OCI-LY1 (cell line): ENCODE data around the gene TULP4.

ENCODE experiments used
- H2AFZ ChIP-seq: fragments of 200-600 bp; sonication (generic), shearing (Covaris generic); 2 replicates; pipeline ENCODE4 v1.6.0; 2014; ENCODE audit warnings: antibody characterized with exemption, mild to moderate bottlenecking, low read length
- H3F3A ChIP-seq: fragments of 200-600 bp; sonication (generic), shearing (Covaris generic); 2 replicates; pipeline ENCODE4 v1.6.0; 2014; ENCODE audit warnings: mild to moderate bottlenecking, antibody characterized with exemption, low read length, moderate library complexity; ENCODE audit not compliant: insufficient read depth
- H3K27ac ChIP-seq: fragments of 200-600 bp; sonication (generic); 2 replicates; pipeline ENCODE4 v1.5.1; 2014; ENCODE audit warnings: low read length, mixed run types, mild to moderate bottlenecking, low read depth; ENCODE audit not compliant: poor library complexity, severe bottlenecking
- H3K27me3 ChIP-seq: fragments of 200-600 bp; sonication (generic); 2 replicates; pipeline ENCODE4 v1.6.0; 2014; ENCODE audit warnings: antibody characterized with exemption, mild to moderate bottlenecking, low read length, moderate library complexity; ENCODE audit not compliant: insufficient read depth
- H3K36me3 ChIP-seq: fragments of 200-600 bp; sonication (generic); 2 replicates; pipeline ENCODE4 v1.6.1; 2014; ENCODE audit warnings: mild to moderate bottlenecking, antibody characterized with exemption, low read length, moderate library complexity, mixed read lengths; ENCODE audit not compliant: insufficient read depth
- H3K4me1 ChIP-seq: fragments of 200-600 bp; sonication (generic); 2 replicates; pipeline ENCODE4 v1.5.1; 2014; ENCODE audit warnings: mild to moderate bottlenecking, low read length, moderate library complexity; ENCODE audit not compliant: insufficient read depth, severe bottlenecking
- H3K4me2 ChIP-seq: fragments of 200-600 bp; sonication (generic), shearing (Covaris generic); 2 replicates; pipeline ENCODE4 v1.6.1; 2014; ENCODE audit warnings: low read length
- H3K4me3 ChIP-seq: fragments of 200-600 bp; sonication (generic); 2 replicates; pipeline ENCODE4 v1.5.1; 2014; ENCODE audit warnings: low read length, low read depth, mild to moderate bottlenecking, mixed read lengths; ENCODE audit not compliant: poor library complexity, severe bottlenecking
- H3K79me2 ChIP-seq: fragments of 200-600 bp; shearing (Covaris generic); 2 replicates; pipeline ENCODE4 v1.6.1; 2016; ENCODE audit warnings: mixed run types, low read length, mixed read lengths; ENCODE audit not compliant: insufficient read depth
- H3K9ac ChIP-seq: fragments of 200-600 bp; sonication (generic), shearing (Covaris generic); 2 replicates; pipeline ENCODE4 v1.6.1; 2014; ENCODE audit warnings: mild to moderate bottlenecking, low read length, mixed read lengths
- H3K9me2 ChIP-seq: fragments of 200-600 bp; sonication (generic), shearing (Covaris generic); 2 replicates; pipeline ENCODE4 v1.6.1; 2014; ENCODE audit warnings: low read depth, mild to moderate bottlenecking, low read length, mixed read lengths
- H3K9me3 ChIP-seq: fragments of 200-600 bp; shearing (Covaris generic); 2 replicates; pipeline ENCODE4 v1.6.1; 2014; ENCODE audit warnings: low read length, mixed read lengths
- H4K20me1 ChIP-seq: fragments of 200-600 bp; sonication (generic), shearing (Covaris generic); 2 replicates; pipeline ENCODE4 v1.6.0; 2016; ENCODE audit warnings: mild to moderate bottlenecking, low read length; ENCODE audit not compliant: insufficient read depth
- EZH2 ChIP-seq: fragments of 200-600 bp; sonication (generic), shearing (Covaris generic); IDR thresholded peaks from 2 replicates; pipeline ENCODE4 v1.8.0; 2017; ENCODE audit warnings: borderline replicate concordance, mixed run types, mild to moderate bottlenecking, antibody characterized with exemption, low read length, moderate library complexity, mixed read lengths
- TF ChIP-seq, protein P1 (sequence below): fragments of 200-600 bp; sonication (generic), shearing (Covaris generic); IDR thresholded peaks from 2 replicates; pipeline ENCODE4 v1.5.1; 2017; ENCODE audit warnings: mild to moderate bottlenecking, antibody characterized with exemption, low read length, moderate library complexity, mixed read lengths

Gene TULP4

DNA sequence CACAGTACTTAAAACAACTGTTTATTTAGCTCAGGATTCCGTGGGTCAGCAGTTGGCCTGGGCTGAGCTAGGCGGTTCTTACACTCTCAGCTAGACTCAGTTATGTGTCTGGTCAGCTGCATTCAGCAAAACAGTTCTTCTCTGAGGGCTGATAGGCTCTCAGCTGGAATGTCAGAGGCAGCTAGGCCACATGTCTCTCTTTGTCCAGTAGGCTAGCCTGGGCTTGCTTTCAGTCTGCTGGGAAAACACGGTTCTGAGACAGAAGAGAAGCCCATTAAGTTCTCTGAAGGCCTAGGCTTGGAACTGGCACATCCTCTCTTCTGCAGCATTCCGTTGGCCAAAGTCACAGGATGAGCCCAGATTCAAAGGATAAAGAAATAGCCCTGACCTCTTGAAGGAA lies 65.6 kb downstream of the TULP4 start:
- Histone ChIP-seq H4K20me1 (no peaks in the 10 kb centered on the region), H3K9me3 (no peaks in the 10 kb centered on the region), H3K79me2 (peaks cover 13% of the 10 kb centered on the region), H3K4me2 (no peak overlapping the region), H3K27ac (no peak overlapping the region), H3K9me2 (no peaks in the 10 kb centered on the region), H3K27me3 (no peaks in the 10 kb centered on the region), H2AFZ (no peak overlapping the region), H3K4me1 (peaks cover 42% of the 10 kb centered on the region), H3K4me3 (no peak overlapping the region), H3K9ac (no peak overlapping the region), H3K36me3 (no peaks in the 10 kb centered on the region), H3F3A (no peaks in the 10 kb centered on the region)
- TF ChIP-seq, protein P1, sequence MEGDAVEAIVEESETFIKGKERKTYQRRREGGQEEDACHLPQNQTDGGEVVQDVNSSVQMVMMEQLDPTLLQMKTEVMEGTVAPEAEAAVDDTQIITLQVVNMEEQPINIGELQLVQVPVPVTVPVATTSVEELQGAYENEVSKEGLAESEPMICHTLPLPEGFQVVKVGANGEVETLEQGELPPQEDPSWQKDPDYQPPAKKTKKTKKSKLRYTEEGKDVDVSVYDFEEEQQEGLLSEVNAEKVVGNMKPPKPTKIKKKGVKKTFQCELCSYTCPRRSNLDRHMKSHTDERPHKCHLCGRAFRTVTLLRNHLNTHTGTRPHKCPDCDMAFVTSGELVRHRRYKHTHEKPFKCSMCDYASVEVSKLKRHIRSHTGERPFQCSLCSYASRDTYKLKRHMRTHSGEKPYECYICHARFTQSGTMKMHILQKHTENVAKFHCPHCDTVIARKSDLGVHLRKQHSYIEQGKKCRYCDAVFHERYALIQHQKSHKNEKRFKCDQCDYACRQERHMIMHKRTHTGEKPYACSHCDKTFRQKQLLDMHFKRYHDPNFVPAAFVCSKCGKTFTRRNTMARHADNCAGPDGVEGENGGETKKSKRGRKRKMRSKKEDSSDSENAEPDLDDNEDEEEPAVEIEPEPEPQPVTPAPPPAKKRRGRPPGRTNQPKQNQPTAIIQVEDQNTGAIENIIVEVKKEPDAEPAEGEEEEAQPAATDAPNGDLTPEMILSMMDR = no peak
- TF ChIP-seq EZH2 = no peak

DNA sequence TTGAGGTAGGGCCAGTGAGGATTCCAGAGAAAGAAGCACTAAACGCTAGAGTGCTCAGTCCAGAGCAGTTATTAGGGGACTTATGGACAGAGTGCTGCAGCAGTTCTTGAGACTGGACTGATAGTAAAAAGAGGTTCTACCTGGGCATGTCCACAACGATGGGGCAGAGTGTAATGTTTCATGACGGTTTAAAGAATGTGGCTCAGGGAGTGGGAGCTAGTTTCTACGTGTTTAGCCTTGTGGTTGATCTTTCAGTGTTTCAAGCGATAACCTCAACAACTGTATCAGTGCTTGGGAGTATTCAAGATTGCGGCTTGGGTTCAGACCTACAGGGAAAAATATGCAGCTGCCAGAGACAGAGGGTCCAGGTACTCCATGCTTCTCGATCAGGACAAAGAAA lies 67.1 kb downstream of the TULP4 start:
- Histone ChIP-seq H3K9me3 (no peaks in the 10 kb centered on the region), H3K36me3 (no peaks in the 10 kb centered on the region), H3K9ac (peak overlapping the region; percentile 15; the same call in 1 of the 2 replicates), H3F3A (no peaks in the 10 kb centered on the region), H3K27ac (peak overlapping the region; percentile 72), H3K79me2 (peaks cover 13% of the 10 kb centered on the region), H3K4me2 (peak overlapping the region; percentile 48; the same call in 1 of the 2 replicates), H3K9me2 (no peaks in the 10 kb centered on the region), H3K27me3 (no peaks in the 10 kb centered on the region), H2AFZ (no peak overlapping the region), H3K4me3 (peak overlapping the region; percentile 11), H3K4me1 (peaks cover 42% of the 10 kb centered on the region), H4K20me1 (no peaks in the 10 kb centered on the region)
- TF ChIP-seq, protein P1 = no peak
- no peak for TF ChIP-seq EZH2

DNA sequence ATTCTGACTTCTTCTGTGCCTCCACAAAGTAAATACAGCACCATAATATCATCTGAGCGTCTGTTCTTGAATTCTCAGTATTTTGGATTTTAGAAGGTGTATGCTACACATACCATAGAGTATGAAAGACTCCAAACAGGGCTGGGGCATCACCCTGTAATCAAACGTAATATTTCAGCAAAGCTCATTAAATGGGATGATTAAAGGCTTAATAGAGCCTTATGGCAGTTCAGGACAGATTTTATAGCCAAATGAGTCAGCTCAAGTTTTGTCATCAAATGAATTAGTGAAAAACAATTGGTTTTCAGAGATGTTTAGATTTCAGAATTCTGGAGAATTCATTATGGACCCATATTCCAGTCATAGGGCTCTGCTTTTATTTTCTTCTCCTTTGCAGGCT lies 68.9 kb downstream of the TULP4 start:
- Histone ChIP-seq H3K27me3 (no peaks in the 10 kb centered on the region), H3K9me2 (no peaks in the 10 kb centered on the region), H3F3A (no peaks in the 10 kb centered on the region), H3K4me3 (no peak overlapping the region), H3K4me2 (no peak overlapping the region), H3K36me3 (no peaks in the 10 kb centered on the region), H3K9ac (no peak overlapping the region), H3K27ac (peak overlapping the region; percentile 72), H4K20me1 (no peaks in the 10 kb centered on the region), H3K9me3 (no peaks in the 10 kb centered on the region), H2AFZ (no peak overlapping the region), H3K79me2 (peaks cover 20% of the 10 kb centered on the region), H3K4me1 (peaks cover 41% of the 10 kb centered on the region)
- TF ChIP-seq, protein P1 = no peak
